Prostate gland (tissue), 2 donors: ENCODE results near the gene PLA2R1. TPM values are rescaled to one million over a fixed set of nuclear protein-coding genes. Genes with fewer than 3 reads are reported as not detected.

Source experiments
- DNase-seq: peaks from one replicate; pipeline ENCODE4 v3.0.0-alpha.2; 2019; ENCODE audit warnings: low spot score
- H3K27ac ChIP-seq, 2 donors: fragments of 200-600 bp; sonication (generic); 2 replicates each; pipeline ENCODE4 v1.5.1; 2017 to 2019
- H3K27me3 ChIP-seq: fragments of 200-600 bp; sonication (generic); replicated peaks from 2 replicates; pipeline ENCODE4 v1.5.1; 2019; ENCODE audit not compliant: insufficient read depth
- H3K36me3 ChIP-seq, 2 donors: fragments of 200-600 bp; sonication (generic); 1 replicate in 1 of 2; 2 replicates in 1 of 2; pipeline versions ENCODE4 v1.5.1 to v1.8.1; 2017 to 2019
- H3K4me1 ChIP-seq: fragments of 200-600 bp; sonication (generic); replicated peaks from 2 replicates; pipeline ENCODE4 v1.5.1; 2019
- H3K4me3 ChIP-seq, 2 donors: fragments of 200-600 bp; sonication (generic); 2 replicates each; pipeline ENCODE4 v1.5.1; 2017 to 2019
- H3K9me3 ChIP-seq: fragments of 200-600 bp; sonication (generic); 2 replicates; pipeline ENCODE4 v1.5.1; 2017
- CTCF ChIP-seq, 4 experiments: fragments of 200-600 bp in 2 of 4; fragments of 450-650 bp in 2 of 4; sonication (generic) in 2 of 4; IDR thresholded peaks; 1 replicate in 3 of 4; 2 replicates in 1 of 4; pipeline ENCODE4 v1.5.1; 2016 to 2019; ENCODE audit warnings: antibody characterized with exemption in 4 of 4, mild to moderate bottlenecking in 2 of 4, moderate library complexity in 2 of 4
- POLR2A ChIP-seq: fragments of 450-650 bp; IDR thresholded peaks from one replicate; pipeline ENCODE4 v1.6.1; 2016; ENCODE audit warnings: antibody characterized with exemption, mild to moderate bottlenecking
- POLR2AphosphoS5 ChIP-seq: sonication (generic); formaldehyde crosslinking; IDR thresholded peaks from one replicate; pipeline ENCODE4 v1.6.1; 2017; ENCODE audit warnings: antibody characterized with exemption
- WGBS: methylation state at CpG from one replicate; pipeline ENCODE4 v1.1.5; 2018; 5-methylcytosine and 5-hydroxymethylcytosine counted together
- intact Hi-C: fragments of 100-400 bp; cut with DNase I; formaldehyde crosslinking; loops from one replicate; pipeline ENCODE4 v1.14.2; 2022
- total RNA-seq, 2 donors: library from RNA; depleted of rRNA; stranded (reverse); fragments of >200 nt; gene quantifications; one replicate each; pipeline ENCODE4 v1.1.0, GENCODE V29; 2016

The PLA2R1 gene
- total RNA-seq, 2 donors from 2014 or later: 8.1 to 10.5 TPM

GRCh38 chr2:160010361-160011145 lies 51.9 kb downstream of the PLA2R1 start:
- no peak for TF ChIP-seq CTCF (IDR thresholded peaks at IDR 0.05)
- TF ChIP-seq POLR2AphosphoS5: no peak
- TF ChIP-seq POLR2A: no peak
- Histone ChIP-seq H3K27me3 (no peaks in the 10 kb centered on the region), H3K4me1 (no peaks in the 10 kb centered on the region), H3K27ac (no peak overlapping the region), H3K36me3 (peaks cover 0 to 5% of the 10 kb centered on the region in 2 donors), H3K4me3 (no peak overlapping the region), H3K9me3 (no peaks in the 10 kb centered on the region)
- intact Hi-C loops: no loop called here
- DNase-seq: no peak
- WGBS: 77% methylated on average over 5 of the region's 5 CpGs

DNA sequence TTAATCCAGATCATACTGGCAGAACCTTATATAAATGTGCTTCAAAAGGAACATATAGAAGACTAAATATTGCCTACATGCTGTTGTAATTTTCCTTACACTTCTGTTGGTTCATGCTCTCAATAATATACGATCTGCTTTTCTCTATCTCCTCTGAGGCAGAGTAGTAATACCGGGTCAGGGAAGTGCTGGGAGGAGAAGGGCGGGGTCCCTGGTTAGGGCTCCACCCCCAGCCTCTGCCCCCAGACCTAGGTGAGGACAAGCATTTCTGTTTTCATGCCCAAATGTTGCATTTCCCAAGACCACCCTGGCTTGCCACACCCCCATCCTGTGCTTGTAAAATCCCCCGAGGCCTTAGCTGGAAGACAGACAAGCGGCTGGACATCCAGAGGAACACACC lies 55.3 kb downstream of the PLA2R1 start:
- H3K27ac ChIP-seq: no peak overlapping the region
- H3K27me3 ChIP-seq: no peaks in the 10 kb centered on the region
- TF ChIP-seq POLR2A: no peak
- no peak for TF ChIP-seq POLR2AphosphoS5
- no peak for TF ChIP-seq CTCF (IDR thresholded peaks at IDR 0.05)
- H3K4me3 ChIP-seq: no peak overlapping the region
- no peaks in the 10 kb centered on the region for H3K9me3 ChIP-seq
- intact Hi-C loops: no loop called here
- peaks cover 0 to 6% of the 10 kb centered on the region in 2 donors for H3K36me3 ChIP-seq
- no peak for DNase-seq
- WGBS: 80% methylated on average over 5 of the region's 5 CpGs
- no peaks in the 10 kb centered on the region for H3K4me1 ChIP-seq

DNA sequence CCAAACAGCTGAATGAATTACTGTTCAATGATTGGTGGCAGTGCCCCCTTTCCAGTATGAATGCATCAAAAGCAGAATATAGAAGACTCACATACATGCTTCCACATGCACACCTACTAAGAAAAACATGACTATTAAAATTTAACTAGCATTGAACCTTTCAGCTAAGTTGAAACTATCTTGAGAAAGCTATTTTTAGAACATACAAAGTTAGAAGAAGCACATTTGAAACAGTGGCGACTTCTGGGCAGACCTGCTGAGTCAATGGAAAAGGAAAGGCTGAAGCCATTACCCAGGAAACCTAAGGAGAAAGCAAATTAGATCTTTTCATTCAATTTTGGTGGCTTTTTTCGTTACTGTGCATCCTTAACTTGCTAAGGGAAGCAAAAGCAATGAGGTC lies 55.9 kb downstream of the PLA2R1 start:
- intact Hi-C loops: no loop called here
- Histone ChIP-seq H3K4me3 (no peak overlapping the region), H3K9me3 (no peaks in the 10 kb centered on the region), H3K27me3 (no peaks in the 10 kb centered on the region), H3K27ac (no peak overlapping the region), H3K4me1 (no peaks in the 10 kb centered on the region), H3K36me3 (peaks cover 0 to 3% of the 10 kb centered on the region in 2 donors)
- TF ChIP-seq CTCF (IDR thresholded peaks at IDR 0.05) (no peak), POLR2AphosphoS5 (no peak), POLR2A (no peak)
- WGBS: 78% methylated on average over 2 of the region's 2 CpGs
- no peak for DNase-seq

DNA sequence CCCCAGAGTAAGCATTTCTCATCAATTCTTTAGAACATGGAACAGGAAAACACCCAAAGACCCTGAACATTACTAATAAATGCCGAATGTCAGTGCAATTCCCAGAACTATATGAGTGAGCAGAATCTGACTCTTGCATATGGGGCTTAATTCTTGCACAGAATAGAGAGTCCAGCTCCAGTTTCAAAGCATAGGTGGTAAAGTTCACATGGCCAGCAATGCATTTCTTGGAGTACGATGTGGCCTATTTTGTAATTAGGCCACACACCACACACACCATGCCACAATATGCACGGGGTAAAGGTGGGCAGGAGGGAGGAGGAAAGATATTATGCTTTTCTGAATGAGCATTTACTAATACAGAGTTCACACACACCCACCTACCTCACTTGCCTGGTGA lies 56.5 kb downstream of the PLA2R1 start:
- Histone ChIP-seq H3K27me3 (no peaks in the 10 kb centered on the region), H3K4me3 (no peak overlapping the region), H3K36me3 (peaks cover 0 to 3% of the 10 kb centered on the region in 2 donors), H3K27ac (no peak overlapping the region), H3K9me3 (no peaks in the 10 kb centered on the region), H3K4me1 (no peaks in the 10 kb centered on the region)
- intact Hi-C loops: no loop called here
- no peak for TF ChIP-seq POLR2AphosphoS5
- TF ChIP-seq CTCF (IDR thresholded peaks at IDR 0.05): no peak
- no peak for TF ChIP-seq POLR2A
- DNase-seq: no peak
- 66% methylated on average over 3 of the region's 3 CpGs for WGBS

GRCh38 chr2:160005476-160005875 lies 56.9 kb downstream of the PLA2R1 start:
- no peak overlapping the region for H3K4me3 ChIP-seq
- no peak overlapping the region for H3K27ac ChIP-seq
- TF ChIP-seq POLR2A (no peak), CTCF (IDR thresholded peaks at IDR 0.05) (no peak), POLR2AphosphoS5 (no peak)
- no peak for DNase-seq
- no peaks in the 10 kb centered on the region for H3K9me3 ChIP-seq
- H3K36me3 ChIP-seq: peaks cover 0 to 3% of the 10 kb centered on the region in 2 donors
- H3K4me1 ChIP-seq: no peaks in the 10 kb centered on the region
- no peaks in the 10 kb centered on the region for H3K27me3 ChIP-seq
- WGBS: 51% methylated on average over 5 of the region's 5 CpGs
- intact Hi-C loops: no loop called here
